ENCODE results near the gene THEM5.
"Not testable (repeated sequence)": the region's sequence is repeated elsewhere in the genome, so short reads cannot be mapped to it uniquely, and the experiment has no call there.

THEM5 gene

DNA sequence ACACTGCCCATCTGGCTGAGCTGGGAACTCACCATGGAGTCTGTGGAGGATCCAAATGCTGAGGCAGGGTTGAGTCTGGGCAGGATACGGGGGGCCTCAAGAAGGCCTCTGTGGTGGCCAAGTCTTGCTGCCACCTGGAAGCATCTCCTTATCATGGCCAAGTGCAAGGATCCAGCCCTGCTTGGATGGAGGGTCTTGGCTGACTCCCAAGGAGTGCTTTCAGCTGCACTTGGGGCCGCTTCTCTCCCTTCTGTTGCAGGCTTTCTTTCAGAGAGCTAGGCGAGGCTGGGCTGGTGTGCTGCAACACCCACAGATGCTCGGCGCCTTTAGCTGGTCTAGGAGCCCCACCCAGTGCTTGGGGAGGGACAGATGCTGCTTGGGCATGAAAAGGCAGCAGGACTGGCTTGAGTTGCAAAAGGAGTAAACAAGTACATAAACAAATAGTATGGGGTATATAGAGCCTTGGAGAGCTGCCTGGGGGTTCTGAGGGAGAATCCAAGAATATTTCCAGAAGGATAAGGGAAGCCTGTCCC, at the start of gene THEM5:
Gene THEM5, minus strand, starts transcription at position 302 of the 533 bp plus-strand sequence. Its CDS starts 147 bp downstream, at position 155.
- H3K4me3 ChIP-seq (ENCODE audit: low read depth, low read length), result no peak within 1 kb of the TSS
- no peak for DNase-seq (ENCODE audit: low read depth)
- TF ChIP-seq CTCF (IDR thresholded peaks at IDR 0.05; ENCODE audit: control insufficient read depth, extremely low read depth, insufficient read depth), result no peak

DNA sequence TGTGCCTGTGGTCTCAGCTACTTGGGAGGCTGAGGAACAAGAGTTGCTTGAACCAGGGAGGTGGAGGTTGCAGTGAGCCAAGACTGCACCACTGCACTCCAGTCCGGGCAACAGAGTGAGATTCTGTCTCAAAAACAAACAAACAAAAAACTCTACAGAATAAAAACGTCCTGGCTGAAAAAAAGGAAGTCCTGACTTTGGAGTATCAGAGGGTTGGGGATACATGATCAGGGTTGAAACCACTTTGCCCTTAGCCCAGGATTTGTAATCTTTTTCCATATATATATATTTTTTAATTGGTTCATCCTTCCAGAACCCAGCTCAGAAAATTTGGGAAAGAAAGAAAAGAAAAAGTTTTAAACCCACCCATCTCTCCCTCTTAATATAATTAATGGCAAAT, 49.3 kb upstream of the THEM5 start:
- no peak for DNase-seq (ENCODE audit: low read depth)
- H3K4me3 ChIP-seq (ENCODE audit: low read depth, low read length), result no peak overlapping the region
- no peak for TF ChIP-seq CTCF (IDR thresholded peaks at IDR 0.05; ENCODE audit: control insufficient read depth, extremely low read depth, insufficient read depth)

DNA sequence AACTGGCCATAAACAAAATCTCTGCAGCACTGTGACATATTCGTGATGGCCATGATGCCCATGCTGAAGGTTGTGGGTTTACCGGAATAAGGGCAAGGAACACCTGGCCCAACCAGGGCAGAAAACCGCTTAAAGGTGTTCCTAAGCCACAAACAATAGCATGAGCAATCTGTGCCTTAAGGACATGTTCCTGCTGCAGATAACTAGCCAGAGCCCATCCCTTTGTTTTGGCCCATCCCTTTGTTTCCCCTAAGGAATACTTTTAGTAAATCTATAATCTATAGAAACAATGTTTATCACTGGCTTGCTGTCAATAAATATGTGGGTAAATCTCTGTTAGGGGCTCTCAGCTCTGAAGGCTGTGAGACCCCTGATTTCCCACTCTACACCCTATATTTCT, 47.3 kb upstream of the THEM5 start:
- not testable (repeated sequence) for DNase-seq (ENCODE audit: low read depth); H3K4me3 ChIP-seq (ENCODE audit: low read depth, low read length)

DNA sequence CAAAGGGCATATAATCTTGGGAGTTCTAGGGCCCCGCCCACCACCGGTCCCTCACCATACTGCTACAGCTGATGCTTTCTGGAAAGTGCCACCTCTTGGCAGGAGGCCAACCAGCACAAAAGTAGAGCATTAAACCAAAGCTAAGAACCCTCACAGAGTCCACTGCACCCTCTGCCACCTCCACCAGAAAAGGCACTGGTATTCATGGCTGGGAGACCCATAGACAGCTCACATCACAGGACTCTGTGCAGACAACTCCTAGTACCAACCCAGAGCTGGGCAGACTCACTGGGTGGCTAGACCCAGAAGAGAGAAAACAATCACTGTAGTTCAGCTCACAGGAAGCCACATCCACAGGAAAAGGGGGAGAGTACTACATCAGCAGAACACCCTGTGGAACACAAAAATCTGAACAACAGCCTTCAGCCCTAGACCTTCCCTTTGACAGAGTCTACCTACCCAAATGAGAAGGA, 45.0 kb upstream of the THEM5 start:
- no peak for DNase-seq (ENCODE audit: low read depth)
- TF ChIP-seq CTCF (IDR thresholded peaks at IDR 0.05; ENCODE audit: control insufficient read depth, extremely low read depth, insufficient read depth), result no peak
- no peak overlapping the region for H3K4me3 ChIP-seq (ENCODE audit: low read depth, low read length)

- no peak overlapping the region for H3K4me3 ChIP-seq (ENCODE audit: low read depth, low read length)
- no peak for DNase-seq (ENCODE audit: low read depth)
- TF ChIP-seq CTCF (IDR thresholded peaks at IDR 0.05; ENCODE audit: control insufficient read depth, extremely low read depth, insufficient read depth), result no peak
These were observed 44.5 kb upstream of the THEM5 start for GRCh38 chr1:151897991-151898431.

DNA sequence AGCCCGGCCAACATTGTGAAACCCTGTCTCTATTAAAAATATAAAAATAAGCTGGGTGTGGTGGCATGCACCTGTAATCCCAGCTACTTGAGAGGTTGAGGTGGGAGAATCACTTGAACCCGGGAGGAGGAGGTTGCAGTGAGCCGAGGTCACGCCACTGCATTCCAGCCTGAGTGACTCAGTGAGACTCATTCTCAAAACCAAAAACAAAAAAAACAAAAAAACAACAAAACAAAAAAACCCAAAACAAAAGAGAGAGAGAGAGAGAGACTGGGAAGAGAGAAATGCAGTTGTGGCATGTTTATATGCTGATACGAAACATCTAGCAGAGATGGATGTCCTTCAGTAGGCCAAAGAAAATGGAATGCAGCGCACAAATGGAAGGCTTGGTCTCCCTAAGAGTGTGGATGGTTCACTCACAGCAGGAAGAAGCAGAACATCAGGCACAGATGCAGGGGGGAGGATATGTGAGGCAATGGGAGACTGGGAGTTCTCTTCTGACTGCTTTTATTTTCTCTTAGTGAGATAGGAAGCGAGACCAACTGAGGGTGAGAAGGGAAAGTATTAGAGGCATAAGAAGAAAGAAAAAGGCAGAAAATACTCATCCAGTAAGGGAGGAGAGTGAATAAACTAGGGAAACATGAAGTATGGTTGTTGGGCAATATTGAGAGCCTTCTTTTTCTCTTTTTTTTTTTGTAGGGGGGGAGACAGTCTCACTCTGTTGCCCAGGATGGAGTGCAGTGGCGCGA, 39.8 kb upstream of the THEM5 start:
- no peak for DNase-seq (ENCODE audit: low read depth)
- no peak overlapping the region for H3K4me3 ChIP-seq (ENCODE audit: low read depth, low read length)
- no peak for TF ChIP-seq CTCF (IDR thresholded peaks at IDR 0.05; ENCODE audit: control insufficient read depth, extremely low read depth, insufficient read depth)

DNA sequence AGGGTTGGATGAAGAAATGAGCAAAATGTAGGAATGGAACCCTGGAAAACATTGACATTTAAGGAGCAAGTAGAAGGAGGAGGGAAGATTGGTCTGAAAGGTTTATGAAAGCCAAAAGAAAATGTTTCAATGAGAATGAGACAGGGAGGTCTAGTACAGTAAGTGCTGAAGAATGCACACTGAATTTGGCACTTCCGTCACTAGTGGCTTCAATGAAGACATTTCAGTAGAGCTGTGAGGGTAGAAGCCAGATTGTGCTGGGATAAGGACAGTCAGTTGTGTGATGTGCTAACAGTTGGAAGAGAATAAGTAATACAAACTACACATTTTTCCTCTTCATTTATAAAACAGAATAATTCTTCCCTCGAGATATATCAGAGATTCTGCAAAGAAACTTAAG, 38.7 kb upstream of the THEM5 start:
- H3K4me3 ChIP-seq (ENCODE audit: low read depth, low read length), result no peak overlapping the region
- TF ChIP-seq CTCF (IDR thresholded peaks at IDR 0.05; ENCODE audit: control insufficient read depth, extremely low read depth, insufficient read depth), result no peak
- DNase-seq (ENCODE audit: low read depth), result no peak
